DMS153 treated with DMSO at 0.1 percent for 48 hours (cell line): ENCODE results near the gene FAM20C.

Source experiments
- DNase-seq: peaks from one replicate; lab custom pipeline; 2025; ENCODE audit not compliant: unreplicated experiment; lab: John Stamatoyannopoulos, UW

Gene FAM20C

GRCh38 chr7:158771-159170, 33.6 kb upstream of the FAM20C start:
- no peak for DNase-seq

GRCh38 chr7:159370-160270, 32.8 kb upstream of the FAM20C start:
- no peak for DNase-seq

- DNase-seq, result no peak
Observed at GRCh38 chr7:160958-161725, 31.2 kb upstream of the FAM20C start.

- DNase-seq, result no peak
Observed at GRCh38 chr7:162632-163297, 29.6 kb upstream of the FAM20C start.

- DNase-seq, result no peak
Observed at GRCh38 chr7:163298-163695, 29.1 kb upstream of the FAM20C start.

- DNase-seq, result no peak
Observed at GRCh38 chr7:163971-164881, 28.1 kb upstream of the FAM20C start.

GRCh38 chr7:164882-165660, 27.3 kb upstream of the FAM20C start:
- no peak for DNase-seq

- DNase-seq, result no peak
Observed at GRCh38 chr7:165661-166337, 26.6 kb upstream of the FAM20C start.

- DNase-seq, result no peak
Observed at GRCh38 chr7:166338-167060, 25.9 kb upstream of the FAM20C start.

GRCh38 chr7:167090-167855, 25.1 kb upstream of the FAM20C start:
- no peak for DNase-seq

GRCh38 chr7:167976-168791, 24.2 kb upstream of the FAM20C start:
- DNase-seq, result no peak

- no peak for DNase-seq
Observed at GRCh38 chr7:169276-170172, 22.8 kb upstream of the FAM20C start.

GRCh38 chr7:170551-171363, 21.6 kb upstream of the FAM20C start:
- DNase-seq, result no peak

- no peak for DNase-seq
Observed at GRCh38 chr7:171364-171904, 20.9 kb upstream of the FAM20C start.
